HG02885 (cell line): ENCODE data around the gene HOXC12.

Source experiments
- ATAC-seq: cut with Tn5 transposase; IDR thresholded peaks from one replicate; pipeline ENCODE4 v1.9.1; 2021; ENCODE audit warnings: mild to moderate bottlenecking; ENCODE audit not compliant: unreplicated experiment, poor library complexity

The HOXC12 gene

GRCh38 chr12:53993162-53994008 is 38.7 kb downstream of the HOXC12 start:
- no peak for ATAC-seq

DNA sequence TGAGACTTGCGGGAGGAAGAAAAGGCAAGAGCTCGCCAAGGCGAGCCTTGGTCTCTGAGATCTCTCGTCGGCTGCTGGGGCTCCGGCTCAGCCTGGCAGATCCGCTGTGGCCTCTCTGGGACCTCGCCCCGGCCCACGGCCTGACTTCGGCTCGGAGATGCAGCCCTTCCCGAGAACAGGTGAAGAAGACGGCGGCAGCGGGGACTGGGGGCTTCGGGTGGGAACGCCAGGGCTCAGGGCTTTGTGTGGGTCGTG is 39.2 kb downstream of the HOXC12 start:
- no peak for ATAC-seq

DNA sequence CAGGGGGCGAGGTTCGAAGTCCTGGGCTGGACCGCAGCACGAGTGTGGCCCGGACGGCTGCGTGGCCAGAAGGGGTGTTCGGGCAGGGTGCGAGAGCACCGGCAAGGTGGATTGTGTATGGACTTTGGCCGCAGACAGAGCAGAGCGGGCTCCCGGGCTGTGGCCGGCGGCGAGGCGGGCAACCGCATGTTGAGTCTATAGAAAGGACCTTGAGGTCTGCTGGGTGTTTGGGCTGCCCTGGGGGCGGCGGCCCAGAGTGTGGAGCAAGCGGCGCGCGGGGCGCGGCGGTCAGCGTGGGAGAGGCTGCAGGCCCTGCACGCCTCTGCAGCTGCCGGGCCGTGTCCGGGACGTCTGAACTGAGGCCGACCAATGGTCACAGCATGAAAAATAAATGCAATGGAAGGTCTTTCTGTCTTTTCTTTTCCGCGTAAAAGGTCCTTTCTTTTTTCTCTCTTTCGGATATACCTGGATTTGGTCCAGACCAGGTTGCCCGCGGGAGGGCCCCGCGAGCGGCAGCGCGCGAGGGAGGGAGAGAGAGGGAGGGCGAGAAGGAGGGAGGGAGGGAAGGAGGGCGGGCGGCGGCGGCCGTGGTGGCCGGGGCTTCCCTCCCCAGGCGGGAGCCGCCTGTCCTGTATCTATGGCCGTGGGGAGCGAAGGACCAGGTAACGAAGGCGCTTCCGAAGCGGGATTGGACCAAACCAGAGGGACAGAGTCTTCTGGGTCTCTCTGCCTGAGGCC is 39.7 kb downstream of the HOXC12 start:
- no peak for ATAC-seq

DNA sequence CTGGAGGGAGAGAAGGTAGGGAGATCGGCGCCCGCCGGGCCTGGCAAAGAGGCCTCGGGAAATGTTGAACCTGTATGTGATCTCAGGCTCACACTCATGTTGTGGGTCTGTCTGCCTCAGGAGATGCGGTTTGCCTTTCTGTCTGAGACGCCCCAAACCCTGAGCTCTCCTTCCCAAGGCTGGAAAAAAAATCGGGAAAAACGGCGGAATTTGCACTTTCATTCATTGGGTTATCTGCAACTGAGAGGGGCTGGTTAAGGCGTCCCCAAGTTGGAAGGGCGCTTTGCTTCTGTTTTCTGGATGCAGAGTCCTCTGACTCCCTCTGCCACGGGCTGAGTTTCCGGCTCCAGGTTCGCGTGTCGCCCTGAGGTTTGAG is 40.3 kb downstream of the HOXC12 start:
- no peak for ATAC-seq

GRCh38 chr12:53995378-53996239 is 40.9 kb downstream of the HOXC12 start:
- ATAC-seq, result no peak

GRCh38 chr12:53996240-53997203 is 41.8 kb downstream of the HOXC12 start:
- no peak for ATAC-seq

- no peak for ATAC-seq
Observed at GRCh38 chr12:53997204-53998109, 42.8 kb downstream of the HOXC12 start.

GRCh38 chr12:53998110-53998899 is 43.6 kb downstream of the HOXC12 start:
- ATAC-seq, result no peak

DNA sequence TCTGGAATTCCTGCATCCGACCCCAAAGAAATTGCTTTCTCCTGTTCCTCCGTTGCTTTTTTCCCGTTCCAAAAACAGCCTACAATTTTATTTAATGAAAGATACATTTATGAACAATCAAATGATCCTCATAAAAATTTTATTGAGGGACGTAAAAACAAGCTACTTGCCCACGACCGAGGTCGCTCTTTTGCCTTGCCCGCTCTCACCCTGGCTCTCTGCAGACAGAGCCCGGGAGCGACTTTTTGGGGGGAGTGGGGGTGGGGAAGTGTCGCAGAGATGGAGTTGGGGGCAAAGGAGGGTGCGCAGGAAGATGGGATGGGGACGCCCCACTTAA is 44.2 kb downstream of the HOXC12 start:
- ATAC-seq, result no peak

GRCh38 chr12:53999559-54000115 is 44.9 kb downstream of the HOXC12 start:
- no peak for ATAC-seq

DNA sequence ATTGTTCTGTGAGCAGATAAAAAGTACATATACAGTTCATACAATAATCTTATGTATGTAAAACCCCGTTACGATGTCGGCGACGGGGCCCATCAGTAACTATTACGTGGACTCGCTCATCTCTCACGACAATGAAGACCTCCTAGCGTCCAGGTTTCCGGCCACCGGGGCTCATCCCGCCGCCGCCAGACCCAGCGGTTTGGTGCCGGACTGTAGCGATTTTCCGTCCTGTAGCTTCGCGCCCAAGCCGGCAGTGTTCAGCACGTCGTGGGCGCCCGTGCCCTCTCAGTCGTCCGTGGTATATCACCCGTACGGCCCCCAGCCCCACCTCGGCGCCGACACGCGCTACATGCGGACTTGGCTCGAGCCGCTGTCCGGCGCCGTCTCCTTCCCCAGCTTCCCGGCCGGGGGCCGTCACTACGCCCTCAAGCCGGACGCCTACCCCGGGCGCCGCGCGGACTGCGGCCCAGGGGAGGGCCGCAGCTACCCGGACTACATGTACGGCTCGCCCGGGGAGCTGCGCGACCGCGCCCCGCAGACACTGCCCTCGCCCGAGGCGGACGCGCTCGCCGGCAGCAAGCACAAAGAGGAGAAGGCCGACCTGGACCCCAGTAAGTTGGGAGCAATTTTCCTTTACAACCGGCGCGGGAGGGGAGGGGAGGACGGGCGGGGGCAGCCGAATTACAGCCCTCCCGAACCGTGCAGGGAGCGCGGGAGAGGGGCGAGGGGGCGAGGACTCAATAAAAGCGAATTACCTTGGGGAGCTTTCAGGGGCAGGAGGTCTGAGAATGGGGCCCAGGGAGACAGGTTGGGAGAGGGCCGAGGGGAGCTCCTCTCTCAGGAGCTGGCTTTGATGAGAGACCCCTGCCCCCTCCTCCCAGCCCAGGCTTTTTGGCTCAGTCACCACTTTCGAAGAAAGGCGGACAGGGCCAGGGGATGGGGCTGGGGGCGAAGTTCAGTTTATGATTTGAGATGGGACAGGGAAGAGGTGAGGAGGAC is 45.7 kb downstream of the HOXC12 start, which contains the start of gene HOXC9:
Gene HOXC9, plus strand, starts transcription at position 46 of the 999 bp plus-strand sequence. Its CDS starts 28 bp downstream, at position 74.
- ATAC-seq, result no peak

GRCh38 chr12:54001283-54002187 is 46.8 kb downstream of the HOXC12 start:
- ATAC-seq, result no peak

- ATAC-seq, result no peak
Observed at GRCh38 chr12:54002278-54002914, 47.7 kb downstream of the HOXC12 start.

GRCh38 chr12:54002915-54003389 is 48.2 kb downstream of the HOXC12 start:
- ATAC-seq, result no peak

- ATAC-seq, result no peak
Observed at GRCh38 chr12:54003625-54004024, 48.9 kb downstream of the HOXC12 start.
